Activated CD4-positive, alpha-beta T cell treated with anti-CD3 and anti-CD28 coated beads, Interleukin-2, amount 10 ng/mL, durations not matched to agents 7 days and 5 days (primary cell): ENCODE results near the gene CASP2. TPM values are rescaled to one million over a fixed set of nuclear protein-coding genes. Genes with fewer than 3 reads are reported as not detected.
A peak's percentile ranks its signal among the peaks of the same experiment; 100 is the strongest.
"Not testable (repeated sequence)": the region's sequence is repeated elsewhere in the genome, so short reads cannot be mapped to it uniquely, and the experiment has no call there.

Experiments used
- CTCF ChIA-PET: fragments of 350-600 bp; sonication (Branson Sonifier 250); formaldehyde crosslinking; loops from one replicate; lab custom pipeline; 2021; ENCODE audit warnings: antibody characterized with exemption; lab: Charles Lee
- POLR2A ChIA-PET: fragments of 350-600 bp; sonication (Branson Sonifier 250); formaldehyde crosslinking; loops from one replicate; lab custom pipeline; 2021; ENCODE audit warnings: antibody characterized with exemption; lab: Charles Lee
- DNase-seq: peaks from one replicate; pipeline ENCODE4 v3.0.0-alpha.2; 2020
- H3K27ac Mint-ChIP-seq: one replicate; pipeline ENCODE4 v1.8.0; 2021; ENCODE audit warnings: mild to moderate bottlenecking, moderate library complexity, mixed read lengths
- H3K27me3 Mint-ChIP-seq: one replicate; pipeline ENCODE4 v1.8.0; 2021; ENCODE audit warnings: mixed read lengths
- H3K36me3 Mint-ChIP-seq: one replicate; pipeline ENCODE4 v1.8.0; 2021; ENCODE audit warnings: low read depth, mixed read lengths
- H3K4me1 Mint-ChIP-seq: one replicate; pipeline ENCODE4 v1.8.0; 2021; ENCODE audit warnings: mixed read lengths
- H3K4me3 Mint-ChIP-seq: one replicate; pipeline ENCODE4 v1.8.0; 2021; ENCODE audit warnings: mild to moderate bottlenecking, moderate library complexity, mixed read lengths
- H3K9me3 Mint-ChIP-seq: one replicate; pipeline ENCODE4 v1.8.0; 2021; ENCODE audit warnings: mixed read lengths
- total RNA-seq, 2 experiments: library from RNA; stranded (reverse); gene quantifications; one replicate each; pipeline ENCODE4 v1.2.3, GENCODE V29; 2021

The CASP2 gene
- total RNA-seq, 2 experiments from 2014 or later: 102 to 125 TPM

GRCh38 chr7:143250822-143251221 lies 37.3 kb upstream of the CASP2 start:
- no peaks in the 10 kb centered on the region for H3K27me3 Mint-ChIP-seq
- peaks cover 71% of the 10 kb centered on the region for H3K36me3 Mint-ChIP-seq
- H3K9me3 Mint-ChIP-seq: peaks cover 60% of the 10 kb centered on the region
- H3K4me3 Mint-ChIP-seq: peak overlapping the region; percentile 10
- peaks cover 86% of the 10 kb centered on the region for H3K4me1 Mint-ChIP-seq
- ChIA-PET CTCF (interaction anchor here (1.3 to 5.0 kb wide), 5 partner anchors 10 to 59 kb away, joined by 3 to 23 read pairs (median 4); no protein-coding TSS in a partner anchor), POLR2A (no interaction called here)
- no peak for DNase-seq
- peak overlapping the region; percentile 88 for H3K27ac Mint-ChIP-seq

GRCh38 chr7:143252006-143252405 lies 36.1 kb upstream of the CASP2 start:
- ChIA-PET POLR2A (no interaction called here), CTCF (interaction anchor here (1.3 to 5.0 kb wide), 3 partner anchors 9 to 27 kb away, joined by 4 to 23 read pairs (median 10); no protein-coding TSS in a partner anchor)
- Mint-ChIP-seq H3K36me3 (peaks cover 66% of the 10 kb centered on the region), H3K27me3 (no peaks in the 10 kb centered on the region), H3K9me3 (peaks cover 54% of the 10 kb centered on the region), H3K27ac (peak overlapping the region; percentile 88), H3K4me3 (no peak overlapping the region), H3K4me1 (peaks cover 84% of the 10 kb centered on the region)
- DNase-seq: peak; percentile 33

GRCh38 chr7:143255564-143255963 lies 32.6 kb upstream of the CASP2 start:
- peaks cover 79% of the 10 kb centered on the region for H3K4me1 Mint-ChIP-seq
- no peak for DNase-seq
- peak overlapping the region; percentile 74 for H3K27ac Mint-ChIP-seq
- ChIA-PET POLR2A (interaction anchor here (0.6 to 1.1 kb wide), 2 partner anchors 8 to 42 kb away, joined by 3 read pairs; partner anchors contain the start of gene GSTK1), CTCF (interaction anchor here (1.0 to 3.2 kb wide), 6 partner anchors 8 to 248 kb away, joined by 3 to 17 read pairs (median 6); partner anchors contain the start of genes CASP2 and GSTK1)
- peaks cover 43% of the 10 kb centered on the region for H3K36me3 Mint-ChIP-seq
- H3K9me3 Mint-ChIP-seq: peaks cover 34% of the 10 kb centered on the region
- no peaks in the 10 kb centered on the region for H3K27me3 Mint-ChIP-seq
- peak overlapping the region; percentile 17 for H3K4me3 Mint-ChIP-seq

GRCh38 chr7:143256325-143256724 lies 31.8 kb upstream of the CASP2 start:
- CTCF ChIA-PET: interaction anchor here (1.0 to 3.2 kb wide), 4 partner anchors 14 to 249 kb away, joined by 3 to 17 read pairs (median 6); no protein-coding TSS in a partner anchor
- POLR2A ChIA-PET: interaction anchor here (0.6 kb wide), 1 partner anchor 41 kb away, joined by 3 read pairs; no protein-coding TSS in a partner anchor
- DNase-seq: no peak
- Mint-ChIP-seq H3K9me3 (peaks cover 30% of the 10 kb centered on the region), H3K36me3 (peaks cover 37% of the 10 kb centered on the region), H3K4me3 (no peak overlapping the region), H3K27ac (no peak overlapping the region), H3K27me3 (no peaks in the 10 kb centered on the region), H3K4me1 (peaks cover 76% of the 10 kb centered on the region)

- H3K36me3 Mint-ChIP-seq: peaks cover 34% of the 10 kb centered on the region
- DNase-seq: no peak
- peaks cover 27% of the 10 kb centered on the region for H3K9me3 Mint-ChIP-seq
- ChIA-PET POLR2A (interaction anchor here (0.7 kb wide), 1 partner anchor 36 kb away, joined by 13 read pairs; no protein-coding TSS in a partner anchor), CTCF (interaction anchor here (4.8 kb wide), 1 partner anchor 16 kb away, joined by 21 read pairs; no protein-coding TSS in a partner anchor)
- no peak overlapping the region for H3K4me3 Mint-ChIP-seq
- H3K4me1 Mint-ChIP-seq: peaks cover 73% of the 10 kb centered on the region
- no peak overlapping the region for H3K27ac Mint-ChIP-seq
- H3K27me3 Mint-ChIP-seq: no peaks in the 10 kb centered on the region
These were observed 31.2 kb upstream of the CASP2 start for GRCh38 chr7:143256932-143257331.

- Mint-ChIP-seq H3K27me3 (no peaks in the 10 kb centered on the region), H3K4me1 (peaks cover 71% of the 10 kb centered on the region), H3K4me3 (no peak overlapping the region), H3K9me3 (peaks cover 22% of the 10 kb centered on the region), H3K27ac (no peak overlapping the region), H3K36me3 (peaks cover 31% of the 10 kb centered on the region)
- no peak for DNase-seq
- ChIA-PET POLR2A (interaction anchor here (0.7 kb wide), 1 partner anchor 35 kb away, joined by 13 read pairs; no protein-coding TSS in a partner anchor), CTCF (interaction anchor here (0.8 to 4.8 kb wide), 3 partner anchors 10 to 31 kb away, joined by 3 to 21 read pairs (median 4); partner anchors contain the start of gene CASP2)
These were observed 30.6 kb upstream of the CASP2 start for GRCh38 chr7:143257501-143257900.

GRCh38 chr7:143258831-143259230 lies 29.3 kb upstream of the CASP2 start:
- Mint-ChIP-seq H3K4me1 (peaks cover 72% of the 10 kb centered on the region), H3K27ac (peak overlapping the region; percentile 87), H3K9me3 (peaks cover 13% of the 10 kb centered on the region), H3K36me3 (peaks cover 27% of the 10 kb centered on the region), H3K27me3 (no peaks in the 10 kb centered on the region), H3K4me3 (peak overlapping the region; percentile 42)
- DNase-seq: peak; percentile 43
- POLR2A ChIA-PET: interaction anchor here (1.1 kb wide), 1 partner anchor 15 kb away, joined by 3 read pairs; no protein-coding TSS in a partner anchor
- CTCF ChIA-PET: interaction anchor here (0.8 to 4.8 kb wide), 4 partner anchors 8 to 46 kb away, joined by 3 to 21 read pairs (median 4); no protein-coding TSS in a partner anchor

- POLR2A ChIA-PET: no interaction called here
- Mint-ChIP-seq H3K27ac (peak overlapping the region; percentile 27), H3K4me3 (no peak overlapping the region), H3K4me1 (peaks cover 75% of the 10 kb centered on the region), H3K36me3 (peaks cover 27% of the 10 kb centered on the region), H3K9me3 (peaks cover 6% of the 10 kb centered on the region), H3K27me3 (no peaks in the 10 kb centered on the region)
- CTCF ChIA-PET: interaction anchor here (0.7 to 4.8 kb wide), 2 partner anchors 10 to 19 kb away, joined by 3 to 21 read pairs; no protein-coding TSS in a partner anchor
- no peak for DNase-seq
These were observed 28.4 kb upstream of the CASP2 start for GRCh38 chr7:143259765-143260164.

- H3K9me3 Mint-ChIP-seq: peaks cover 2% of the 10 kb centered on the region
- H3K4me3 Mint-ChIP-seq: peak overlapping the region; percentile 41
- peaks cover 38% of the 10 kb centered on the region for H3K36me3 Mint-ChIP-seq
- peaks cover 72% of the 10 kb centered on the region for H3K4me1 Mint-ChIP-seq
- ChIA-PET POLR2A (no interaction called here), CTCF (interaction anchor here (0.6 to 2.2 kb wide), 2 partner anchors 19 to 114 kb away, joined by 3 to 7 read pairs; no protein-coding TSS in a partner anchor)
- DNase-seq: no peak
- no peaks in the 10 kb centered on the region for H3K27me3 Mint-ChIP-seq
- H3K27ac Mint-ChIP-seq: peak overlapping the region; percentile 74
These were observed 26.2 kb upstream of the CASP2 start for GRCh38 chr7:143261901-143262300.

- Mint-ChIP-seq H3K27ac (peak within 1 kb of the TSS; percentile 94), H3K4me1 (peaks cover 78% of the 10 kb centered on the region), H3K9me3 (peaks cover 2% of the 10 kb centered on the region), H3K27me3 (no peaks in the 10 kb centered on the region), H3K4me3 (peak within 1 kb of the TSS; percentile 97), H3K36me3 (peaks cover 54% of the 10 kb centered on the region)
- peak; percentile 83 for DNase-seq
- ChIA-PET CTCF (interaction anchor here (0.6 to 2.6 kb wide), 14 partner anchors 8 to 452 kb away, joined by 3 to 13 read pairs (median 4); partner anchors contain the start of gene CASP2), POLR2A (interaction anchor here (0.7 to 1.2 kb wide), 5 partner anchors 8 to 478 kb away, joined by 3 to 5 read pairs (median 4); no protein-coding TSS in a partner anchor)
These were observed 24.6 kb upstream of the CASP2 start, which contains the start of gene GSTK1 for GRCh38 chr7:143263266-143264195. GSTK1 (plus strand) TSS chr7:143263441; CDS start chr7:143263514, 73 bp downstream.

- H3K36me3 Mint-ChIP-seq: peaks cover 60% of the 10 kb centered on the region
- CTCF ChIA-PET: interaction anchor here (1.3 to 2.6 kb wide), 7 partner anchors 9 to 116 kb away, joined by 4 to 13 read pairs (median 6); partner anchors contain the start of gene CASP2
- H3K4me1 Mint-ChIP-seq: peaks cover 78% of the 10 kb centered on the region
- not testable (repeated sequence) for H3K27me3 Mint-ChIP-seq, H3K9me3 Mint-ChIP-seq, DNase-seq
- POLR2A ChIA-PET: interaction anchor here (0.7 to 1.2 kb wide), 2 partner anchors 19 to 479 kb away, joined by 3 to 4 read pairs; no protein-coding TSS in a partner anchor
- peak overlapping the region; percentile 97 for H3K4me3 Mint-ChIP-seq
- H3K27ac Mint-ChIP-seq: peak overlapping the region; percentile 94
These were observed 24.0 kb upstream of the CASP2 start for GRCh38 chr7:143264196-143264568.
